Fibroblast of pulmonary artery (primary cell): ENCODE measurements around the gene CDC34.

Experiments
- DNase-seq: peaks from one replicate; pipeline ENCODE4 v3.0.0-alpha.2; 2010; ENCODE audit warnings: low read depth
- H3K4me3 ChIP-seq: replicated peaks from 2 replicates; pipeline ENCODE4 v1.5.1; 2011; ENCODE audit warnings: low read depth, mild to moderate bottlenecking, control low read depth, low read length, moderate library complexity
- CTCF ChIP-seq: IDR thresholded peaks from 2 replicates; pipeline ENCODE4 v1.5.1; 2011; ENCODE audit warnings: mild to moderate bottlenecking, control low read depth, low read length, inconsistent platforms; ENCODE audit errors: missing control alignments

The CDC34 gene

GRCh38 chr19:517721-518597 lies 13.6 kb upstream of the CDC34 start:
- no peak overlapping the region for H3K4me3 ChIP-seq
- TF ChIP-seq CTCF, result no peak
- peak; percentile 74 for DNase-seq

DNA sequence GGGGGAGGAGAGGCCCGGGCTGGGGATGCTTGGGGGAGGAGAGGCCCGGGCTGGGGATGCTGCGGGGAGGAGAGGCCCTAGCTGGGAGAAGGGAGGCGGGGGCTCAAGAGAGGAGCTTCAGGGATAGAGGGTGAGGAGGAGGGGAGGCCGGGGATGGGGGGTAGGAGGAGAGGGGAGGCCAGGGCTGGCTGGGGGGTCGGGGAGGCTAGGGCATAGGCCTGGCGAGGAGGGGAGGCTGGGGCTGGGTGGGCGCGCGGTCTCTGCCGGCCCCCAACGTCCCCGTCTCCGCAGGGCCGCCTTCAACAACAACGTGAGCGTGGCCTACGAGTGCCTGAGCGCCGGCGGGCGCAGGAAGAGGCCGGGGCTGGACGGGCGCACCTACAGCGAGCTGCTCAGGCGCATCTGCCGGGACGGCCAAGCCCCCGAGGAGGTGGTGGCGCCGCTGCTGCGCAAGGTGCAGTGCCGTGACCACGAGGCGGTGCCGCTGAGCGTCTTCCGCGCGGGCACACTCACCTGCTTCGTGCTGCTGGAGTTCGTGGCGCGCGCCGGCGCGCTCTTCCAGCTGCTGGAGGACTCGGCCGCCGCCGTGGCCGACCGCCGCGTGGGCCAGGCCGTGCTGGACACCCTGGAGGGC lies 12.8 kb upstream of the CDC34 start:
- H3K4me3 ChIP-seq, result no peak overlapping the region
- no peak for TF ChIP-seq CTCF
- DNase-seq, result no peak

DNA sequence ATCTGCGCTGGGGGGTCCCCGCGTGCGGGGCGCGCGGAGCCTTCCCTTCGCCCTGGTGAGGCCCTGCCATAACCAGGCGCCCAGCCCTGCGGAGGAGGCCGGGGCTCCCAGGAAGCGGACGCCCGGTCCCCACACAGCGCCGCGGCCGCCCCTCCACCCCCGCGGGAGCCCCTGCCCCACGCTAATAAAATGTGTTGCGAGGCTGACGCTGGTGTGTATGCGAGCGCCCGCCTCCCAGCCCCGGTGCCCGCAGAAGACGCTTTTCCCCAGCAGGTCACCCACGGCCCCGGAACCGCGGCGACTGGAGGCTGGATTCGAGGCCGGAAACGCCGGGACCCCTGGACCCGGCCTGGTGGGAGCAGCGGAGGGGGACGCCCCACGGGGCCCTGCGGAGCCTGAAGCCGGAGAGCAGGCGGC lies 12.1 kb upstream of the CDC34 start:
- H3K4me3 ChIP-seq, result no peak overlapping the region

DNA sequence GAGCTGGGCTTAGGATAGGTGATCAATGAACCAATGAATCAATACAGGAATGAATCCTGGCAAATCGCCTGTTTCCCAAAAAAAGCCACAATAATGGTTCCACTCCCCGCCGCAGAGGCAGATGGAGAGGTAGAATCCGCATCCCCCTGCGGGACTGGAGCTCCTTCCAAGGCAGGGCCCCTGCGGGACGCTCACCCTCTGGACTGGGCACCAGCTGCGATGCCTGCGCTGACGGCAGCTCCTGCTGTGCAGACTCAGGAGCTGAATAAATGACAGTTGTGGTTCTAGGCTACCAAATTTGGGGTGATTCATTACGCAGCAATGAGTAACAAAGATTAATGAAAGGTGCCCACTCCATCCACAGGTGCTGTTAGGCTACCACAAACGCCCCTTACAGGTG lies 8.8 kb upstream of the CDC34 start:
- H3K4me3 ChIP-seq, result no peak overlapping the region
- TF ChIP-seq CTCF, result no peak
- no peak for DNase-seq

More for the DNA sequence above, 12.1 kb upstream of the CDC34 start:
- no peak for TF ChIP-seq CTCF
- no peak for DNase-seq

- no peak for TF ChIP-seq CTCF
- no peak overlapping the region for H3K4me3 ChIP-seq
- DNase-seq, result no peak
These were observed 7.4 kb upstream of the CDC34 start for GRCh38 chr19:524062-524674.

DNA sequence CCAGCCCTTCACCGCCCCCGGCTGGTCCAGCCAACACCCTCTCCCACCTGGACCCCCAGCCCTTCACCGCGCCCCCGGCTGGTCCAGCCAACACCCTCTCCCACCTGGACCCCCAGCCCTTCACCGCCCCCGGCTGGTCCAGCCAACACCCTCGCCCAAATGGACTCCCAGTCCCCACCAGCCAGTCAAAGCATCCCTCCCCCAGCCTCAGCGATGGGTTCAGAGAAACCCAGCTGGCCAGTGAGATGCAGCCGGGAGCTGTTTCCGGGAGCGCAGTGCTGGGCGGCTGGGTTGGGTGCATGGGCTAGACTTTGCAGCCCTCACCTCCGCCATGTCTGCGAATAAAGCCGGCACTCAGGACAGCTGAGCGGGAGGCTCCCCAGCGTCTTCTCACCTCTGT lies 6.5 kb upstream of the CDC34 start:
- no peak for TF ChIP-seq CTCF
- no peak overlapping the region for H3K4me3 ChIP-seq
- DNase-seq, result no peak
